ENCODE results near the gene CYP4F22.
"Not testable (repeated sequence)": the region's sequence is repeated elsewhere in the genome, so short reads cannot be mapped to it uniquely, and the experiment has no call there.

CYP4F22 gene

GRCh38 chr19:15589760-15590451, 81.6 kb downstream of the CYP4F22 start:
- no peak overlapping the region for H3K4me3 ChIP-seq (ENCODE audit: low read depth, low read length)
- no peak overlapping the region for H3K9ac ChIP-seq (ENCODE audit: low read depth, low read length)
- no peaks in the 10 kb centered on the region for H3K9me3 ChIP-seq (ENCODE audit: control insufficient read depth, insufficient read depth, low read length)
- peaks cover 6% of the 10 kb centered on the region for H3K27me3 ChIP-seq (ENCODE audit: control insufficient read depth, insufficient read depth, low read length)
- no peaks in the 10 kb centered on the region for H3K4me1 ChIP-seq (ENCODE audit: control insufficient read depth, insufficient read depth, low read length)
- H3K36me3 ChIP-seq (ENCODE audit: control insufficient read depth, insufficient read depth, low read length), result no peaks in the 10 kb centered on the region

DNA sequence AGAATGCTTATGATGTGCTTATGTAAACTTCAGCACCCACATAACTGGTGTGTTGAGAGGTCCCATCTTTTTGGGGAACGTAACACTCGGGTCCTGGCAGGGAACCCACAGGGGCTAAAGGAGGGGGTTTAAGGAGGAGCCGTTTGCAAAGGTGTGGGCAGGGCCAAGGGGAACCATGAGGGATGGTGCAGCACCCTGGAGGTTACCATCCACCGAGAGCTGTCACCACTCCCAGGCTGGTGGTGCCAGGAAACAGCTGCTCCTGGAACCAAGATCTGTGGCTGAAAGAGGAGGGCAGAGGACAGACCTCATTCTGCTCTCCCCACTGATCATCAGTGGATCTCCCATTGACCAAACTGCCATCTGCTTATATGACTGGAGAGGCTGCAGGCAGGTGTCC, 83.5 kb downstream of the CYP4F22 start:
- Histone ChIP-seq H3K4me3 (ENCODE audit: low read depth, low read length) (no peak overlapping the region), H3K27me3 (ENCODE audit: control insufficient read depth, insufficient read depth, low read length) (peaks cover 3% of the 10 kb centered on the region), H3K9ac (ENCODE audit: low read depth, low read length) (no peak overlapping the region), H3K4me1 (ENCODE audit: control insufficient read depth, insufficient read depth, low read length) (no peaks in the 10 kb centered on the region), H3K9me3 (ENCODE audit: control insufficient read depth, insufficient read depth, low read length) (no peaks in the 10 kb centered on the region), H3K36me3 (ENCODE audit: control insufficient read depth, insufficient read depth, low read length) (no peaks in the 10 kb centered on the region)

DNA sequence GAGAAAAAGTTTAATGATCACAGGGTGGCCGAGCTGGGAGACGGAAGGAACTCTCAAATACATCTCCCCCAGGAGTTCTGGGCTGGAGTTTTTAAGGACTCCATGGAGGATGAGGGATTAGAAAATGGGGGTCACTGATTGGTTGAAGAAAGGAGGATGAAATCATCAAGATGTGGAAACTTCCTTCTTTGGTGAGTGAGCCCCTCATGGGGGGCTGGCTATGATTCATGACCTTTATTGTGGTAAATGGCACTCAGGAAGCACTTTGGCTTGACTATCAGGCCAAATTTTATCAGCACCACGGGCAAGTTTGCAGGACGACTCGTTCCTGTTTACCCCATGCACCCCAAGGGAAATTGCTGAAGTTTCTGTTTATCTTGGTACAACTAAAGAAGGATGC, 84.2 kb downstream of the CYP4F22 start:
- not testable (repeated sequence) for H3K36me3 ChIP-seq (ENCODE audit: control insufficient read depth, insufficient read depth, low read length); H3K9me3 ChIP-seq (ENCODE audit: control insufficient read depth, insufficient read depth, low read length); H3K27me3 ChIP-seq (ENCODE audit: control insufficient read depth, insufficient read depth, low read length); H3K4me3 ChIP-seq (ENCODE audit: low read depth, low read length); H3K4me1 ChIP-seq (ENCODE audit: control insufficient read depth, insufficient read depth, low read length); H3K9ac ChIP-seq (ENCODE audit: low read depth, low read length)

DNA sequence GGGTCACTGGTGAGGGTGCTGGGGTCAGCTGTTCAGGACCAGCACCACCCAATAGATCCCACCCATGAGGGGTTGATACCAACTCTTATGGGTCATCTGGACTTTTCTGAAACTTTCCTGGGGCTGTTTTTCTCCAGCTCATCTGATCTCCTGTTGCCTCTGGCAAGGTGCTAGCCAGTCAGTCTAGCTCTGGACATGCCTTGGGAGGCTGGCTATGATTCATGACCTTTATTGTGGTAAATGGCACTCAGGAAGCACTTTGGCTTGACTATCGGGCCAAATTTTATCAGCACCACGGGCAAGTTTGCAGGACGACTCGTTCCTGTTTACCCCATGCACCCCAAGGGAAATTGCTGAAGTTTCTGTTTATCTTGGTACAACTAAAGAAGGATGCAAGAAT, 85.4 kb downstream of the CYP4F22 start:
- not testable (repeated sequence) for H3K9ac ChIP-seq (ENCODE audit: low read depth, low read length); H3K27me3 ChIP-seq (ENCODE audit: control insufficient read depth, insufficient read depth, low read length); H3K4me3 ChIP-seq (ENCODE audit: low read depth, low read length); H3K36me3 ChIP-seq (ENCODE audit: control insufficient read depth, insufficient read depth, low read length); H3K9me3 ChIP-seq (ENCODE audit: control insufficient read depth, insufficient read depth, low read length); H3K4me1 ChIP-seq (ENCODE audit: control insufficient read depth, insufficient read depth, low read length)

DNA sequence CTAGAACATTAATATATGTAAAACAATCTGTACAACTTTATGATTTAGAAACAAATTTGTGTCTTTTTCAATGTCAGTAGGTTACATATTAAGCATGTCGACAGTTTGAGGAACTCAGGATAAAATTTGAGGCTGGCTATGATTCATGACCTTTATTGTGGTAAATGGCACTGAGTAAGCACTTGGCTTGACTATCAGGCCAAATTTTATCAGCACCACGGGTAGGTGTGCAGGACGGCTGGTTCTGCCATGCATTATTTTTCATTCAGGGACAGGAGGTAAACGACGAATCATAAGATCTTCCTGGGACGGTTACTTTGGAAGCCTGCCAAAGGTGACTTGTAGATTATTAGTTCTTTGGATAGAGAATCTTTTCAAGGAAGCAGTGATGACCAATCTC, 86.7 kb downstream of the CYP4F22 start:
- H3K4me3 ChIP-seq (ENCODE audit: low read depth, low read length), result no peak overlapping the region
- H3K27me3 ChIP-seq (ENCODE audit: control insufficient read depth, insufficient read depth, low read length), result no peaks in the 10 kb centered on the region
- H3K4me1 ChIP-seq (ENCODE audit: control insufficient read depth, insufficient read depth, low read length), result no peaks in the 10 kb centered on the region
- H3K9ac ChIP-seq (ENCODE audit: low read depth, low read length), result no peak overlapping the region
- H3K9me3 ChIP-seq (ENCODE audit: control insufficient read depth, insufficient read depth, low read length), result no peaks in the 10 kb centered on the region
- no peaks in the 10 kb centered on the region for H3K36me3 ChIP-seq (ENCODE audit: control insufficient read depth, insufficient read depth, low read length)
